GM12874 (cell line): ENCODE data around the gene GNG2.

Experiments used
- TF ChIP-seq, protein P1 (sequence below): IDR thresholded peaks from 2 replicates; pipeline ENCODE4 v1.5.1; 2011; ENCODE audit warnings: low read depth, mild to moderate bottlenecking, control low read depth, low read length, moderate library complexity; ENCODE audit not compliant: insufficient read depth

Gene GNG2

DNA sequence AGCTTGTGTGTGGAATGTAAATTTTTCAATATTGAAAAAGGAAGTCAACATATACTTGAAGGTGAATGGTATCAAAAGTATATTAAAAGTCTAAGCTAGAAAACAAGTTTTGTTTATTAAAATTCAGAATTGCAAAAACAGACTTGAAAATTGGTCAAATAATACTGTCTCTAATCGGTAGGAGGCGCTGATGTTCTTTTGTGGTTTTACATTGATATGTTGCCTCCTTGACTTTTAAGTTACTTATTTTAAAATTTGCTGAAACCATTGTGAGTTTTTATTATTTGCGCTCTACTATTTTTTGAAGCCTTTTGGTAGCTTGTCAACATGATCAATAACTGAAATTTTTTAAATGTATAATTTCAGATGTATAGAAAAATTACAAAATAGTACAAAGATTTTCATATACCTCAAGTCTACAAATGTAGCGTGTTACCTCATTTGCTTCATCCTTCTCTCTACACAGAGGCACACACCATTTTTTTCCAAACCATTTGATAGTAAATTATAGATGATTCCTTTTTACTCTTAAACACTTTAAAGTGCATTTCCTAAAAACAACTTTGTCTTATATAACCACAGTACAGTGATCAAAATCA is 135.8 kb downstream of the GNG2 start:
- TF ChIP-seq, protein P1, sequence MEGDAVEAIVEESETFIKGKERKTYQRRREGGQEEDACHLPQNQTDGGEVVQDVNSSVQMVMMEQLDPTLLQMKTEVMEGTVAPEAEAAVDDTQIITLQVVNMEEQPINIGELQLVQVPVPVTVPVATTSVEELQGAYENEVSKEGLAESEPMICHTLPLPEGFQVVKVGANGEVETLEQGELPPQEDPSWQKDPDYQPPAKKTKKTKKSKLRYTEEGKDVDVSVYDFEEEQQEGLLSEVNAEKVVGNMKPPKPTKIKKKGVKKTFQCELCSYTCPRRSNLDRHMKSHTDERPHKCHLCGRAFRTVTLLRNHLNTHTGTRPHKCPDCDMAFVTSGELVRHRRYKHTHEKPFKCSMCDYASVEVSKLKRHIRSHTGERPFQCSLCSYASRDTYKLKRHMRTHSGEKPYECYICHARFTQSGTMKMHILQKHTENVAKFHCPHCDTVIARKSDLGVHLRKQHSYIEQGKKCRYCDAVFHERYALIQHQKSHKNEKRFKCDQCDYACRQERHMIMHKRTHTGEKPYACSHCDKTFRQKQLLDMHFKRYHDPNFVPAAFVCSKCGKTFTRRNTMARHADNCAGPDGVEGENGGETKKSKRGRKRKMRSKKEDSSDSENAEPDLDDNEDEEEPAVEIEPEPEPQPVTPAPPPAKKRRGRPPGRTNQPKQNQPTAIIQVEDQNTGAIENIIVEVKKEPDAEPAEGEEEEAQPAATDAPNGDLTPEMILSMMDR, result peak; percentile 40; the same call in 1 of the 2 replicates

DNA sequence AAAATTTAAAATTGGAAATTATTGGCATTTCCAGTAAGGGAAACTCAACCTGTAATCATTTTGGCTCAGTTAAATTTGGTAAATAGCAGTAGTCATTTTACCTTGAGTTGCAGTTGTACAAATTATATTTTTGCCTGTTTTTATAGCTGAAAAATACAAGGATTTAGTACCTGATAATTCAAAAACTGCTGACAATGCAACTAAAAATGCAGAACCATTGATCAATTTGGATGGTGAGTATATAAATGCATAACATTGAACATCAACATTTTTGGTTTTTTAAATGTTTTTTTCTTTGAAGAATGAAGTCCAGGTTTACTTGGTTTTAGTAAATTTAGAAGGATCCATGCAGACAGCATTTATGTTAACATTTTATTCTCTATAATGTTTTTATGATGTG is 137.9 kb downstream of the GNG2 start:
- TF ChIP-seq, protein P1, result no peak

DNA sequence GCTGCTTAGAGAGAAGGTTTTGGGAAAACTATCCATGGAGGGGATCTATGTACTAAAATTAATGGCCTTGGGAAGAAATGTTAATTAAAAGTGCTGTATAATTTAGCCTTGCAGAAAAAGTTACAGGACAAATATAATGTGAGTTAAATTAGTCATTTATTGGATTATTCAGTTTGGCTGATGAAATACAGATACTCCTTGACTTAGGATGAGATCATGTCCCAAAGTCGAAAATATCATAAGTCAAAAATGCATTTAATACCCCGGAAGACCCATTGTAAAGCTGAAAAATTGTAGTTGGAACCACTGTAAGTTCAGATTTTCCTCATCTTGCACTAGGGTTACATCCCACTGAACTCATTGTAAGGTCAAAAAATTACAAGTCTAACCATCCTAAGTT is 138.7 kb downstream of the GNG2 start:
- TF ChIP-seq, protein P1, result no peak

DNA sequence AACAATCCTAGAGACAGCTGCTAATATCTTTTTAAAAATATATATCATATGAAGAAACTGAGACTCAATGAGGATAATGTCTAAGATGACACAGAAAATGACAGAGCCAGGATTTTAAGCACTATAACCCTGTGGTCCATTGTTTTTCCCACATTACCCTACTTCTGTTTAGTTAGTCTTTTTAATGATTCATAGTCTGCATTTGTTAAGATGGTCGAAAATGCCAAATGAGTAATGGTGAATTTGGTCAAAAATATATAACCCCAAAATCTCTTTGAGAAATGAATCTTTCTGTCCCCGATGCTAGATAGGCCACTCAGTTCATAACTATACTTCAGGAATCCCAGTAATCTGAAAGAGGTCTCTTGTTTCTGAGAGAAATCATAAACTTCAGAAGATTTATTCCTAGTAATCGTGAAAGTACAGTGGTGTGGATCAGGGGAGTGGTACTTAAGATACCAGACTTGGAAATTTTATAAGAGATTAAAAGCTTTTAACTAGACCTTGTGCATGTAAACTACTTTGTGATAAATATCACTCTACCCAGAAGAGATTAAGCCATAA is 139.7 kb downstream of the GNG2 start:
- TF ChIP-seq, protein P1, result no peak

DNA sequence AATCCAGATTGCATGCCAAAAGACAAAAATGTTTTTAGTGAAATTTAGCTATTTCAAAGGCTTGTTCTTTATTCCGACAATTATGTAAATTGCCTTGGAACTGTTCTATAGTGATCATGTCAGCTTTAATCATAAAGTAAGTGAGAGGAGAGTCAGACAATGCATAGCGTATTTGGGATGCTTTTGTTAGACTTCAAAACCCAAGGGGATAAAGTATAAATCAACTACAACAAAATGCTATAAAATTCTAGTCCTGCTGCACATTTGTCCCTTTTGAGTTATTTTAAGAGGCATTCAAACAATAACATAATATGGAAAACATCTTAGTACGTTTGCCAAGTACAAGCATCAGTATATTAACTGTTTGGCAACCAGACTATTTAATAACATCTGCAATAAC is 140.3 kb downstream of the GNG2 start:
- TF ChIP-seq, protein P1, result no peak

DNA sequence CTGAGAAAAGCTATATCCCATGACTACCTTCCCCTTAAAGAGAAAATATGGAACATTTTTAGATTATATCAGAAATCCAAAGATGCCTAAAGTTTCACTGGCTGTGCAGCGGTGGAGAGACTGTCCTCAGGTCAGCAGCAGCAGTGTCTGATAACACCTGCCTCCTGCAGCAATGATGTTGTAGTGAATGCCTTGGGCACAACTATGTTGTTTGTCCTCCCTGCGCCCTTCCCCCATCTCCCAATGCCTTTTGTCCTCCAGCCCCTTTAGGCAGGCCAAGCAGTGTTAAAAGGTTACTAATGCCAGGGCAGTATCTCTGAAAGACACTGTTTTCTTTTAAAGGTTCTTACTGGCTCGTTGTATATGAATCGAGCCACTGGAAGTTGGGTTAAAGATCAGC is 142.1 kb downstream of the GNG2 start:
- TF ChIP-seq, protein P1, result no peak

DNA sequence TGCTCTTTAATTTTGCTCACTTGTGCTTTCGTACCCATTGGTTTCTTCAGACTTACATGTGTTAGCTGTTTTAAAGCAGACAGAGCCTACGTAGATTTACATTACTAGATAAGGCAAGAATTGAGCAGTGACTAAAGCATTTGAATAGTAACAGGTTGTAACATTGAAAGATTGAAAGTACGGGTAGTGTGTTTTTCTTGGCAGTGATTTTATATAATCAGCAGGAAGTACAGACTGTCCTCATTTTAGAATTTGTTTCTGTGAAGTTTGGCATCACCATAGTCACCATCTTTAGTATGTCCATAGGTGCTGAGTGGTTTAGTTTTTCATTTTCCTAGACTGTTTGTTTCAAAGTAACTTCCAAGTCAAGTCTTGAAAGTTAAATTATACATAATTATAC is 142.9 kb downstream of the GNG2 start:
- TF ChIP-seq, protein P1, result no peak
